RCC 7860 (cell line): ENCODE data around the gene ANKS1B.
A peak's percentile ranks its signal among the peaks of the same experiment; 100 is the strongest.
"Not testable (repeated sequence)": the region's sequence is repeated elsewhere in the genome, so short reads cannot be mapped to it uniquely, and the experiment has no call there.

Source experiments
- DNase-seq: peaks from one replicate; pipeline ENCODE4 v3.0.0-alpha.2; 2015; ENCODE audit warnings: low spot score
- FAIRE-seq: peaks from 2 replicates; lab custom pipeline; 2012; peaks lifted over from hg19 to GRCh38; lab: Jason Lieb, UNC

The ANKS1B gene

GRCh38 chr12:99984271-99985128, at the start of gene ANKS1B:
ANKS1B (minus strand) TSS chr12:99984936; CDS start chr12:99984237, 699 bp downstream.
- DNase-seq (peak; percentile 21), FAIRE-seq (no peak)

- FAIRE-seq, result no peak
- DNase-seq, result no peak
Observed at GRCh38 chr12:100031836-100032235, 47.1 kb upstream of the ANKS1B start.

GRCh38 chr12:100027671-100028070, 42.9 kb upstream of the ANKS1B start:
- DNase-seq, result no peak
- FAIRE-seq, result no peak

GRCh38 chr12:100026241-100026640, 41.5 kb upstream of the ANKS1B start:
- DNase-seq, result no peak
- FAIRE-seq, result no peak

- no peak for FAIRE-seq
- DNase-seq, result no peak
Observed at GRCh38 chr12:100024974-100025555, 40.3 kb upstream of the ANKS1B start.

- DNase-seq, result no peak
Observed at GRCh38 chr12:100020370-100020769, 35.6 kb upstream of the ANKS1B start.

GRCh38 chr12:100017056-100017455, 32.3 kb upstream of the ANKS1B start:
- no peak for DNase-seq
- FAIRE-seq, result no peak

More at GRCh38 chr12:100020370-100020769, 35.6 kb upstream of the ANKS1B start:
- no peak for FAIRE-seq

GRCh38 chr12:100016304-100016703, 31.6 kb upstream of the ANKS1B start:
- FAIRE-seq, DNase-seq: not testable (repeated sequence)

- DNase-seq, FAIRE-seq: not testable (repeated sequence)
Observed at GRCh38 chr12:100005846-100006245, 21.1 kb upstream of the ANKS1B start.

GRCh38 chr12:99997806-99998205, 13.1 kb upstream of the ANKS1B start:
- DNase-seq, result no peak
- FAIRE-seq, result no peak

GRCh38 chr12:99996095-99996494, 11.4 kb upstream of the ANKS1B start:
- no peak for DNase-seq
- FAIRE-seq, result no peak

- no peak for DNase-seq
- FAIRE-seq, result no peak
Observed at GRCh38 chr12:99985631-99986030, 895 bp upstream of the ANKS1B start.

- FAIRE-seq, result no peak
- DNase-seq, result no peak
Observed at GRCh38 chr12:99985129-99985570, 414 bp upstream of the ANKS1B start.

GRCh38 chr12:99983456-99984258, 1.1 kb downstream of the ANKS1B start:
- FAIRE-seq, result no peak
- DNase-seq, result no peak

GRCh38 chr12:99981639-99982190, 3.0 kb downstream of the ANKS1B start:
- DNase-seq (no peak), FAIRE-seq (no peak)

GRCh38 chr12:99979471-99979870, 5.3 kb downstream of the ANKS1B start:
- FAIRE-seq, result no peak
- DNase-seq, result no peak

GRCh38 chr12:99978152-99978551, 6.6 kb downstream of the ANKS1B start:
- DNase-seq (no peak), FAIRE-seq (no peak)

- DNase-seq (no peak), FAIRE-seq (no peak)
Observed at GRCh38 chr12:99977550-99977949, 7.2 kb downstream of the ANKS1B start.

- FAIRE-seq (no peak), DNase-seq (no peak)
Observed at GRCh38 chr12:99976762-99977161, 8.0 kb downstream of the ANKS1B start.

- FAIRE-seq (no peak), DNase-seq (no peak)
Observed at GRCh38 chr12:99975321-99975720, 9.4 kb downstream of the ANKS1B start.

GRCh38 chr12:99974146-99974545, 10.6 kb downstream of the ANKS1B start:
- FAIRE-seq (no peak), DNase-seq (no peak)
